GM13976 (cell line): ENCODE results near the gene CLCN6.

Experiments used
- DNase-seq: peaks from one replicate; pipeline ENCODE4 v3.0.0; 2012; ENCODE audit warnings: low spot score
- in situ Hi-C: fragments of 300-500 bp; cut with MboI; formaldehyde crosslinking; loops from one replicate; pipeline ENCODE4 v1.12.0; 2022; ENCODE audit warnings: low sequenced_read_pairs, mixed read lengths, inconsistent platforms; ENCODE audit not compliant: unreplicated experiment
- TF ChIP-seq, protein P1 (sequence below): IDR thresholded peaks from 2 replicates; pipeline ENCODE4 v1.5.1; 2012; ENCODE audit warnings: borderline replicate concordance, mild to moderate bottlenecking; ENCODE audit not compliant: insufficient read depth; ENCODE audit errors: extremely low read depth, missing control alignments, control extremely low read depth

Gene CLCN6

DNA sequence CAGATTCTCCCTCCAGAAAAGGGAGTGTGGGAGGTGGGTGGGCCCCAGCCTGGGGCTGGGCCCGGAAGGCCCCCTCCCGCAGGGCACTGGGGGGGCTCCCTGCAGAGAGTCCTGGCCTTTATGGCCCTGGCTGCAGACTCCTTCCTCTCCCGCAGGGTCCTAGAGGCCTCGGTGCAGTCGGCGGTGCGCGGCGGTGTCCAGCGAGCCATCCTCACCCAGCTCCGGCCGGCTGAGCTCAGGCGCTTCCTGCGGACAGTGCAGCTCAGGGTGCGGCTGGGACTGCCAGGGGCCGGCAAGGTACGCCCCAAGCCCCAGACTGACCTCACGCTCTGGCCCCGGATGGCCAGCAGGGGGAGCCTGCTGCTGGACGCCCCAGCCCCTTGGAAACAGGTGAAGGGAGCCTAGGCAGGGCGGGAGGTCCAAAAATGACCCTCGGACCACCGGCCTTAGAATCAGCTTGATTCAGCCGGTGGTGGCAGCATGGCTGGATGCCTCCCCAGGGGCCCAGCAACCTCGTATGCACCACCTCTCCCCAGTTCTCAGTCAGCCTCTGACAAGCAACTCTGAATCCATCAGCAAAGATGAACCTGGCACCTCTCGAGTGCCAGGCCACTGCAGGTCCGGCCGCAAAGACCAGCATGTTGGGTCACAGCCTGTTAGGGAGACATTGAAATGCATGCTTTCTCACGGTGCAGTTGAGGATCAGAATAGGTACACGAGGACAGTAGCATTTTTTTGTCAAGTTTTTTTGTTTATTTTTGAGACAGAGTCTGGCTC lies 20.8 kb upstream of the CLCN6 start:
- TF ChIP-seq, protein P1, sequence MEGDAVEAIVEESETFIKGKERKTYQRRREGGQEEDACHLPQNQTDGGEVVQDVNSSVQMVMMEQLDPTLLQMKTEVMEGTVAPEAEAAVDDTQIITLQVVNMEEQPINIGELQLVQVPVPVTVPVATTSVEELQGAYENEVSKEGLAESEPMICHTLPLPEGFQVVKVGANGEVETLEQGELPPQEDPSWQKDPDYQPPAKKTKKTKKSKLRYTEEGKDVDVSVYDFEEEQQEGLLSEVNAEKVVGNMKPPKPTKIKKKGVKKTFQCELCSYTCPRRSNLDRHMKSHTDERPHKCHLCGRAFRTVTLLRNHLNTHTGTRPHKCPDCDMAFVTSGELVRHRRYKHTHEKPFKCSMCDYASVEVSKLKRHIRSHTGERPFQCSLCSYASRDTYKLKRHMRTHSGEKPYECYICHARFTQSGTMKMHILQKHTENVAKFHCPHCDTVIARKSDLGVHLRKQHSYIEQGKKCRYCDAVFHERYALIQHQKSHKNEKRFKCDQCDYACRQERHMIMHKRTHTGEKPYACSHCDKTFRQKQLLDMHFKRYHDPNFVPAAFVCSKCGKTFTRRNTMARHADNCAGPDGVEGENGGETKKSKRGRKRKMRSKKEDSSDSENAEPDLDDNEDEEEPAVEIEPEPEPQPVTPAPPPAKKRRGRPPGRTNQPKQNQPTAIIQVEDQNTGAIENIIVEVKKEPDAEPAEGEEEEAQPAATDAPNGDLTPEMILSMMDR = peak; percentile 88
- in situ Hi-C loops = no loop called here
- peak; percentile 90 for DNase-seq

DNA sequence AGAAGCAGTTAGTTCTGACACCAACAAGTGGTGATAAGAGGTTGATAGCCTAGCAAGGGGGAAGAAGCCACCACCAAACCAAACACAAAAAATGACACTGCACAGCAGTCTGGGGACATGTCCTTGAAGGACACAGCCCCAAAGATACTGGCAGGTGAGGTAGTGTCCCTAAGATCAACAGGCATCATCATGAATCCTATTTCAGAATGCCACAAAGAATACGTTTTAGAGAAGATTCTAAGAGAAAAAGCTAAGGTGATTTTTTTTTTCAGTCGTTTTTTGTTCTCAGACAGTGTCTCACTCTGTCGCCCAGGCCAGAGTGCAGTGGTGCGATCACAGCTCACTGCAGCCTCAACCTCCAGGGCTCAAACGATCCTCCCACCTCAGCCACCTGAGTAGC lies 19.8 kb upstream of the CLCN6 start:
- in situ Hi-C loops = no loop called here
- TF ChIP-seq, protein P1 = no peak
- no peak for DNase-seq

DNA sequence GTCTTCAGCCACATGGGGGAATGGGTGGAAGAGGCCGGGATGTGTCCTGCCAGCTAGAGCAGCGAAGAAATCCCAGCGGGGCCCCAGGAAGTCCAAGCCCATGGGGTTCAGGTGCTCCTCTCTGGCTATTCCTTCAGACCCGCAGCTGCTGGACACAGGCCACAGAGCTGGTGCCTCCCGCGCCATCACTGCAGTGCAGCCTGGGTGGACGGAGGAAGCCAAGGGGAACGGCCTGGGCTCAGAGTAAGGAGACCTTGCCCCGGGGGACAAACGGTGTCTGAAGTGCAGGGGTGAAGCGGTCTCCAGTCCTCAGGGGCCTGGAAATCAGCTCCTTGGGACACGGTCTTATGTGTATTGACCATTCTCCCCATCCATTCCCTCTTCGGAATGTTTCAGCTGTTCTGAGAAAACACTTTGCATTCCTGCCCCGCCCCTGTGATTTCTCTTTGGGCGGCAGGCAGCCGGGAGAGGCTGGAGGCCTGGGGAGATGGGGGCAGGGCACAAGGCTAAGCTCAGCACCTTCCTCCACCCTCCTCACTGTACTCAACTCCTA lies 18.7 kb upstream of the CLCN6 start:
- DNase-seq = no peak
- TF ChIP-seq, protein P1 = no peak
- in situ Hi-C loops = no loop called here

DNA sequence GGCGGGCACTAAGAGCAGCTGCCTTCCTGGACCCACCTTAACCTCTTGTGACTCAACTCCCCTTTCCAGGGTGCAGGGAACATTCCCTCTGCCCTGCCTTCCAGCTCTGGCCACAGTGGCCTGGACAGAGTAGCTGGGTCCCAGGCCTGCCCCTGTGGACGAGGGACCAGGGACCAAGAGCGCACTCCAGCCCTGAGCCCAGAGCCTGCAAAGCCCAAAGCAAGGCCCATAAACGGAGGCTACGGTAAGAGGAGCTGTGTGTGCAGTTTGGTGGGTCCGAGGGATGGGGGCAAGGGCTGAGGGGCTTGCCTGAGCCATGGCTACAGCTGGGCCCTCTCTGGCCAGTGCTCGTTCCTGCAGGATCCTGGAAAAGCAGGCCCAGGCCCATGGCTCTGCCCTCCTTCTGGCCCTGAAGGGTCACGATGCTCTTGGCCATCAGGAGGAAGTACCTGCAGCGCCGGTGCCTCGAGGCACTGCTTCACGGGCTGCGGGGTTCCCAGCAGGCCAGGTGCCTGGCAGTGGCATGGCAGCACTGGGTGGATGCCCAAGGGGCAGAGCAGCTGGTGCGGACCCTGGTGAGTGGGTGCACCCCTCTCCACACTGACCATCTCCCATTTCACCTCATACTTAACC lies 18.1 kb upstream of the CLCN6 start:
- TF ChIP-seq, protein P1 = no peak
- in situ Hi-C loops = no loop called here
- no peak for DNase-seq

DNA sequence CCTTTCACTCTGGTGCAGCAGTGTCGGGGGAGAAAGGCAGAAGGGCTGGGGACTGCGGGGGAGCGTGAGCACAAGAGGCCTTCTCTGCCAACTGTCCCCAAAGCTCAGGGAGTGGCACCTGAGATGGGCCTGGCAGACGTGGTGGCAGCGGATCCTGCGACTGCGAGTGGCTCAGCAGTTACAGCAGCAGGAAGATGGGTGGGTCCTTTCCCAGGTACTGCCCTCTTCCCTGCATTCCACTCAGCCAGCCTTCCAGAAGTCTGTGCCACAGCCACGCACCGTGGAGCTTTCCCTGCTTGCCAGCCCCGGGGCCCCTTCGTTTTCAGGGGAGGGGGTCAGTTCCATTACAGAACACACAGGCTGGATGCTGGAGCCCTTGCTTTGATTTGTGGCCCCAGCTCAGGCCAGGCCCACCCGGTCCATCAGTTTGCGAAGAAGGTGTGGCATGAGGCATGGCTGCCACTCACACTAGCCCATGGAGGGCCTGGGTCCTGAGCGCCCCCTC lies 17.4 kb upstream of the CLCN6 start:
- in situ Hi-C loops = no loop called here
- TF ChIP-seq, protein P1 = no peak

DNA sequence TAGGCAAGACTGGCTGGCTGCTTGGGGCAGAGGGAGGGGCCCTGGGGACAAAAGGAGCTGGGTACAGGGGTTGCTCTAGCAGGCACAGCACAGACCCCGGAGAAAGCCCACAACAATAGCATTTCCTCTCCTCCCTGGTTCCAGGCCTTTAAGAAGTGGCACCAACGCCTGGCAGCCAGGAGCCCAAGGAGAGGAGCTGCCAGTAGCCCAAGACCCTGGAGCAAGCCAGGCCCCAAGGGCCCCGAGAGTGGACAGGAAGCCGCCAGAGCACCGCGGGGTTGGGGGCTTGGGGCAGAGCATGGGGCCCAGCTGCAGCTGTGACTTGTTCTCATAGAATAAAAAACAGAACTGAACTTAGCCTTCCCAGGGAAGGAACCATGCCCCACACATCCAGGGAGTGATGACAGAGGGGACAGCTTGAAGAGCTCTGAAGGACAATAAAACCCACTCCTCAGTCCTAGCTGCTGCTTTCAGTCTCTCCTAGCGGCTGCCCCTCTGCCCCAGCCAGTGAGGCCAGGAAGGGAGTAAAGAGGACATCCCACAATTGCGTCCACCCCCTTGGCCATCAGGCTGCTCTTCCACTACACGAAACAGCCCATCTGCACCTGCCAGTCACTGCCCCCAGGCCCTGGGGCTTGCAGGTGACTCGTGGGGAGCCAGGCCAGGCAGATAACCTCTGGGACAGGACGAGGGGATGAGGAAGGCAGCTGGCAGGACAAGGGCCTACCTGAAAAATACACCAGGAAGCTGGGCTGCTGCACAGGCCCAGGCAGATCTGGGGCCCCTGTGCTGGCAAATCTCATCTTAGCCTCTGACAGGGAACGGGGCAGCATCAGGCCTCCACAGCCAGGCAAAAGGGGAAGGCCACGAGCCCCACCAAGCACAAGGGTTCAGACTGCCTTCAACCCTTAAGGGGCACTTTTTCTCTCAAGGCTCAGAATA lies 16.6 kb upstream of the CLCN6 start:
- TF ChIP-seq, protein P1 = no peak
- in situ Hi-C loops = no loop called here
- DNase-seq = no peak

More for the DNA sequence above, 17.4 kb upstream of the CLCN6 start:
- no peak for DNase-seq
